ENCODE data around the gene TEFM. TPM values are rescaled to one million over a fixed set of nuclear protein-coding genes. Genes with fewer than 3 reads are reported as not detected.
"Not testable (repeated sequence)": the region's sequence is repeated elsewhere in the genome, so short reads cannot be mapped to it uniquely, and the experiment has no call there.

The TEFM gene
- total RNA-seq, 1 donor from 2014 or later: 15.0 TPM

DNA sequence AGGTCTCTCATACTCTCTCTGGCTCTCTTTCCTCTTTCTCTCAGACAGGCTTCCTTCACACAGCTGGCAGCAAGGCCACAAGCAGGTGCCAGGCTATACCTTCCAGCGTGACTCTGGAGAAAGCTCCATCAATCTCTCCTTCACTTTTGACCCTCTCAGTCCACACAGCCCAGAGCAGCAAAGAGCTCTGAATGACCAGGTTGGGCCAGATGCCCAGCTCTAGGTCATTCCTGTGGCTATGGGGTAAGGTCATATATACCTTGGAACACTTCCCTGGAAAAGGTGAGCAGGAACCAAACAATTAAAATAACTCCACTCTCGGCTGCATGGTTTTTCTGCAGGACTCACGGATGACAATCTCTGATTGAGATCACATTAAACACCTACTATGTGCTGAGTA is 24.5 kb upstream of the TEFM start:
- H3K27ac Mint-ChIP-seq (ENCODE audit: unreplicated experiment): no peak overlapping the region
- H3K27me3 Mint-ChIP-seq (ENCODE audit: low read depth): peaks cover 25% of the 10 kb centered on the region
- TF ChIP-seq, protein P1, sequence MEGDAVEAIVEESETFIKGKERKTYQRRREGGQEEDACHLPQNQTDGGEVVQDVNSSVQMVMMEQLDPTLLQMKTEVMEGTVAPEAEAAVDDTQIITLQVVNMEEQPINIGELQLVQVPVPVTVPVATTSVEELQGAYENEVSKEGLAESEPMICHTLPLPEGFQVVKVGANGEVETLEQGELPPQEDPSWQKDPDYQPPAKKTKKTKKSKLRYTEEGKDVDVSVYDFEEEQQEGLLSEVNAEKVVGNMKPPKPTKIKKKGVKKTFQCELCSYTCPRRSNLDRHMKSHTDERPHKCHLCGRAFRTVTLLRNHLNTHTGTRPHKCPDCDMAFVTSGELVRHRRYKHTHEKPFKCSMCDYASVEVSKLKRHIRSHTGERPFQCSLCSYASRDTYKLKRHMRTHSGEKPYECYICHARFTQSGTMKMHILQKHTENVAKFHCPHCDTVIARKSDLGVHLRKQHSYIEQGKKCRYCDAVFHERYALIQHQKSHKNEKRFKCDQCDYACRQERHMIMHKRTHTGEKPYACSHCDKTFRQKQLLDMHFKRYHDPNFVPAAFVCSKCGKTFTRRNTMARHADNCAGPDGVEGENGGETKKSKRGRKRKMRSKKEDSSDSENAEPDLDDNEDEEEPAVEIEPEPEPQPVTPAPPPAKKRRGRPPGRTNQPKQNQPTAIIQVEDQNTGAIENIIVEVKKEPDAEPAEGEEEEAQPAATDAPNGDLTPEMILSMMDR (conservative IDR thresholded peaks at IDR 0.05): no peak
- no peaks in the 10 kb centered on the region for H3K4me1 Mint-ChIP-seq
- H3K9me3 Mint-ChIP-seq: no peaks in the 10 kb centered on the region
- no peak for DNase-seq (ENCODE audit: low read depth, low spot score)
- no peaks in the 10 kb centered on the region for H3K36me3 Mint-ChIP-seq (ENCODE audit: low read depth)
- no peak overlapping the region for H3K4me3 Mint-ChIP-seq

GRCh38 chr17:30929861-30930260 is 23.8 kb upstream of the TEFM start:
- not testable (repeated sequence) for H3K9me3 Mint-ChIP-seq; H3K4me3 Mint-ChIP-seq; H3K36me3 Mint-ChIP-seq (ENCODE audit: low read depth); H3K4me1 Mint-ChIP-seq; DNase-seq (ENCODE audit: low read depth, low spot score); H3K27ac Mint-ChIP-seq (ENCODE audit: unreplicated experiment)
- peaks cover 28% of the 10 kb centered on the region for H3K27me3 Mint-ChIP-seq (ENCODE audit: low read depth)

GRCh38 chr17:30929081-30929633 is 23.1 kb upstream of the TEFM start:
- H3K36me3 Mint-ChIP-seq (ENCODE audit: low read depth): no peaks in the 10 kb centered on the region
- TF ChIP-seq, protein P1 (conservative IDR thresholded peaks at IDR 0.05): no peak

DNA sequence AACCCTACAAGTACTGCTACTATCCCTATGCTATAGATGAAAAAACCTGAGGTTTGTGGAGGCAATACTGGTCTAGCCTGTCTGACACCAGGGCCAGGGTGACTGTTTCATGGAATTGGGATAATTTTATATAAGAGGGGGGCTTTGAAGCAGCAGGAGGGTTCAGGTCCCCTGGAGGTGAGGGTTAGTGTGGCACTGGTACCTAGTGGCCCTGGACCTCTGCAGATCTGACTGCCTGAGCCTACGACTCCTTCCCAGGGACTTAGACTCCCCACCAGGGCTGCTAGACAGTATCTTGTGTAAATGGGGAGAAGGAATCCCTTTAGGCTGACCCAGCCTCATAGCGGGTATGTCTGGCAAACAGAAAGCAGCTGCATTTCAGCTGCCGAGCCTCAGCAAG is 22.5 kb upstream of the TEFM start:
- DNase-seq (ENCODE audit: low read depth, low spot score): no peak
- TF ChIP-seq, protein P1 (conservative IDR thresholded peaks at IDR 0.05): no peak
- Mint-ChIP-seq H3K36me3 (ENCODE audit: low read depth) (no peaks in the 10 kb centered on the region), H3K4me3 (no peak overlapping the region), H3K4me1 (no peaks in the 10 kb centered on the region), H3K9me3 (no peaks in the 10 kb centered on the region), H3K27me3 (ENCODE audit: low read depth) (peaks cover 41% of the 10 kb centered on the region), H3K27ac (ENCODE audit: unreplicated experiment) (no peak overlapping the region)

More at GRCh38 chr17:30929081-30929633, 23.1 kb upstream of the TEFM start:
- no peak overlapping the region for H3K4me3 Mint-ChIP-seq
- no peaks in the 10 kb centered on the region for H3K4me1 Mint-ChIP-seq
- H3K27ac Mint-ChIP-seq (ENCODE audit: unreplicated experiment): no peak overlapping the region
- no peak for DNase-seq (ENCODE audit: low read depth, low spot score)
- no peaks in the 10 kb centered on the region for H3K9me3 Mint-ChIP-seq
- peaks cover 35% of the 10 kb centered on the region for H3K27me3 Mint-ChIP-seq (ENCODE audit: low read depth)

DNA sequence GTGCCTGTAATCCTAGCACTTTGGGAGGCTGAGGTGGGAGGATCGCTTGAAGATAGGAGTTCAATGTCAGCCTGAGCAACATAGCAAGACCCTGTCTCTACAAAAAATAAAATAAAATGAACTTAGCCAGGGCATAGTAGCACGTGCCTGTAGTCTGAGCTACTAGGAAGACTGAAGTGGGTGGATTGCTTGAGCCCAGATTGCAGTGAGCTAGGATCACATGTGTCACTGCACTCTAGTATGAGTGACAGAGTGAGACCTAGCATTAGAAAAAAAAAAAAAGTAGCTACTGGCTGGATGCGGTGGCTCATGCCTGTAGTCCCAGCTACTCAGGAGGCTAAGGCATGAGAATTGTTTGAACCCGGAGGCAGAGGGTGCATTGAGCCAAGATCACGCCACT is 21.7 kb upstream of the TEFM start:
- DNase-seq (ENCODE audit: low read depth, low spot score): no peak
- Mint-ChIP-seq H3K27ac (ENCODE audit: unreplicated experiment) (no peak overlapping the region), H3K36me3 (ENCODE audit: low read depth) (no peaks in the 10 kb centered on the region), H3K4me3 (no peak overlapping the region), H3K4me1 (peaks cover 3% of the 10 kb centered on the region), H3K9me3 (no peaks in the 10 kb centered on the region), H3K27me3 (ENCODE audit: low read depth) (peaks cover 49% of the 10 kb centered on the region)
- TF ChIP-seq, protein P1 (conservative IDR thresholded peaks at IDR 0.05): no peak

DNA sequence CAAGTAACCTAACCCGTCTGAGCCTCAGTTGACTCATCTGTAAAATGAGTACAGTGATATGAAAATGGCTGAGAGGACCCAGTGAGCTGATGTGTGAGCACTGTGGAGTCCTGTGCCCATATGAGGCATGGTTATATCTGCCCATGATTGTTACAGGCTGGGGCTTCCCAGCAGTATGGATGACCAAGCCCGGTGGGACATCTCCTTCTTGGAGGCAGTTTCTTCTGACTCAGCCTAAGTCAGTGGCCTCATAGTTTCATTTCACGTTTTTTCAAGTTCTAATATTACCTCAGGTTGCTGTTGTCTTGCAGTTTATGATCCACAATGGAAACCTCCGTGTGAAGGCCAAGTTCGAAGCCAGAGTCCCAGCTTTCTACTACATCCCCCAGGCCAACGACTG is 20.5 kb upstream of the TEFM start:
- peaks cover 58% of the 10 kb centered on the region for H3K27me3 Mint-ChIP-seq (ENCODE audit: low read depth)
- no peak overlapping the region for H3K4me3 Mint-ChIP-seq
- no peaks in the 10 kb centered on the region for H3K9me3 Mint-ChIP-seq
- TF ChIP-seq, protein P1 (conservative IDR thresholded peaks at IDR 0.05): no peak
- no peak for DNase-seq (ENCODE audit: low read depth, low spot score)
- H3K27ac Mint-ChIP-seq (ENCODE audit: unreplicated experiment): no peak overlapping the region
- H3K4me1 Mint-ChIP-seq: peaks cover 6% of the 10 kb centered on the region
- no peaks in the 10 kb centered on the region for H3K36me3 Mint-ChIP-seq (ENCODE audit: low read depth)

Measured in neural crest cell (in vitro differentiated cells).